Naive thymus-derived CD8-positive, alpha-beta T cell (primary cell): Measurements from ENCODE around the gene LRFN5. TPM values are rescaled to one million over a fixed set of nuclear protein-coding genes. Genes with fewer than 3 reads are reported as not detected.
"Not testable (repeated sequence)": the region's sequence is repeated elsewhere in the genome, so short reads cannot be mapped to it uniquely, and the experiment has no call there.

Experiments
- ATAC-seq, 2 donors: fragments of 150-1000 bp; cut with Tn5 transposase in 1 of 2; sonication (Bioruptor Pico), chemical (Tn5 transposase) in 1 of 2; 1 replicate in 1 of 2; 2 replicates in 1 of 2; pipeline ENCODE4 v1.10.0; 2021; ENCODE audit warnings: mild to moderate bottlenecking in 2 of 2, moderate library complexity in 2 of 2
- POLR2A ChIA-PET: fragments of 350-600 bp; sonication (Branson Sonifier 250); formaldehyde crosslinking; loops from one replicate; lab custom pipeline; 2021; ENCODE audit warnings: antibody characterized with exemption; lab: Charles Lee
- DNase-seq, 10 donors: peaks; one replicate each; pipeline versions ENCODE4 v3.0.0 to v3.0.0-alpha.2; 2020 to 2022
- H3K27ac Mint-ChIP-seq, 10 donors: one replicate each; pipeline ENCODE4 v1.8.0; 2020 to 2022; ENCODE audit warnings: mild to moderate bottlenecking in 10 of 10, mixed read lengths in 10 of 10, moderate library complexity in 4 of 10, inconsistent platforms in 1 of 10
- H3K27me3 Mint-ChIP-seq, 5 donors: one replicate each; pipeline ENCODE4 v1.8.0; 2021 to 2022; ENCODE audit warnings: mixed read lengths in 5 of 5
- H3K36me3 Mint-ChIP-seq, 3 donors: one replicate each; pipeline ENCODE4 v1.8.0; 2020 to 2022; ENCODE audit warnings: mixed read lengths in 3 of 3, mild to moderate bottlenecking in 2 of 3, inconsistent platforms in 1 of 3
- H3K4me1 Mint-ChIP-seq, 4 donors: one replicate each; pipeline ENCODE4 v1.8.0; 2021 to 2022; ENCODE audit warnings: mixed read lengths in 4 of 4
- H3K4me3 Mint-ChIP-seq, 10 donors: one replicate each; pipeline ENCODE4 v1.8.0; 2020 to 2022; ENCODE audit warnings: mild to moderate bottlenecking in 10 of 10, mixed read lengths in 10 of 10, moderate library complexity in 6 of 10, inconsistent platforms in 1 of 10
- H3K9me3 Mint-ChIP-seq, 9 donors: one replicate each; pipeline ENCODE4 v1.8.0; 2020 to 2022; ENCODE audit warnings: mixed read lengths in 9 of 9, mild to moderate bottlenecking in 3 of 9, inconsistent platforms in 1 of 9, moderate library complexity in 1 of 9
- polyA plus RNA-seq, 3 donors: library from polyadenylated mRNA; unstranded; fragments of 300-500 nt; fragmentation: Illumina TruSeq; gene quantifications; one replicate each; pipeline ENCODE4 v1.2.3, GENCODE V29; 2021
- total RNA-seq, 8 experiments: library from RNA in 2 of 8; stranded (reverse) in 2 of 8; gene quantifications; one replicate each; pipeline ENCODE4 v1.2.3 and lab custom pipeline; 2021 to 2026

The LRFN5 gene
- total and polyA plus RNA-seq, 5 experiments from 2014 or later: not detected

GRCh38 chr14:41891624-41892023 is 284.9 kb downstream of the LRFN5 start:
- Mint-ChIP-seq H3K4me3 (no peak overlapping the region), H3K9me3 (peaks cover 0 to 2% (median 0%) of the 10 kb centered on the region in 9 donors), H3K27ac (no peak overlapping the region), H3K27me3 (no peaks in the 10 kb centered on the region), H3K36me3 (no peaks in the 10 kb centered on the region), H3K4me1 (no peaks in the 10 kb centered on the region)
- DNase-seq: no peak
- POLR2A ChIA-PET: no interaction called here
- no peak for ATAC-seq

- POLR2A ChIA-PET: no interaction called here
- Mint-ChIP-seq H3K36me3 (no peaks in the 10 kb centered on the region), H3K27me3 (no peaks in the 10 kb centered on the region), H3K4me1 (no peaks in the 10 kb centered on the region), H3K27ac (no peak overlapping the region), H3K4me3 (no peak overlapping the region), H3K9me3 (no peaks in the 10 kb centered on the region)
- ATAC-seq: no peak
- DNase-seq: no peak
Measured at GRCh38 chr14:41899416-41899815, 292.7 kb downstream of the LRFN5 start.

- no peak overlapping the region for H3K4me3 Mint-ChIP-seq
- no peaks in the 10 kb centered on the region for H3K36me3 Mint-ChIP-seq
- H3K9me3 Mint-ChIP-seq: peaks cover 0 to 3% (median 0%) of the 10 kb centered on the region in 9 donors
- H3K27ac Mint-ChIP-seq: no peak overlapping the region
- no peaks in the 10 kb centered on the region for H3K4me1 Mint-ChIP-seq
- DNase-seq (no peak), ATAC-seq (no peak)
- H3K27me3 Mint-ChIP-seq: no peaks in the 10 kb centered on the region
- POLR2A ChIA-PET: no interaction called here
Measured at GRCh38 chr14:41900644-41901043, 294.0 kb downstream of the LRFN5 start.

- POLR2A ChIA-PET: no interaction called here
- no peak overlapping the region for H3K4me3 Mint-ChIP-seq
- no peak overlapping the region for H3K27ac Mint-ChIP-seq
- H3K9me3 Mint-ChIP-seq: peaks cover 0 to 3% (median 0%) of the 10 kb centered on the region in 9 donors
- no peaks in the 10 kb centered on the region for H3K36me3 Mint-ChIP-seq
- DNase-seq (no peak), ATAC-seq (no peak)
- no peaks in the 10 kb centered on the region for H3K4me1 Mint-ChIP-seq
- H3K27me3 Mint-ChIP-seq: no peaks in the 10 kb centered on the region
Measured at GRCh38 chr14:41901089-41901488, 294.4 kb downstream of the LRFN5 start.

GRCh38 chr14:41905394-41905964 is 298.8 kb downstream of the LRFN5 start:
- no peaks in the 10 kb centered on the region for H3K4me1 Mint-ChIP-seq
- DNase-seq: no peak
- H3K4me3 Mint-ChIP-seq: no peak overlapping the region
- H3K27ac Mint-ChIP-seq: no peak overlapping the region
- POLR2A ChIA-PET: no interaction called here
- no peaks in the 10 kb centered on the region for H3K36me3 Mint-ChIP-seq
- ATAC-seq: no peak
- H3K9me3 Mint-ChIP-seq: peaks cover 0 to 8% (median 0%) of the 10 kb centered on the region in 9 donors
- H3K27me3 Mint-ChIP-seq: no peaks in the 10 kb centered on the region

GRCh38 chr14:41911155-41911554 is 304.5 kb downstream of the LRFN5 start:
- ATAC-seq, POLR2A ChIA-PET, DNase-seq, H3K4me1 Mint-ChIP-seq, H3K36me3 Mint-ChIP-seq, H3K27me3 Mint-ChIP-seq, H3K27ac Mint-ChIP-seq, H3K4me3 Mint-ChIP-seq, H3K9me3 Mint-ChIP-seq: not testable (repeated sequence)

DNA sequence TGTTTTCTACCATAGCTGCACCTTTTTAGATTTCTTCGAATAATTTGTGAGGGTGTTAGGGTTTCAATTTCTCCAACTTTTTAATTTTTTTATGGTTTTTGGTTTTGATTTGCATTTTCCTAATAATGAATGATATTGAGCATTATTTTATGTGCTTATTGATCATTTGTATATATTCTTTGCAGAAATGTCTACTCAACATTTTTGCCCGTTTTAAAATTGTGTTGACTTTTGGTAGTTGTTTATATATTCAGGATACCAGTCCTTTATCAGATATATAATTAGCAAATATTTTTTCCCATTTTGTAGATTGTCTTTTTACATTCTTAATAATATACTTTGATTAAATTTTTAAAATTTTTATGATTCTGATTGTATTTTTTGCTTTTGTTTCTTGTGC is 306.7 kb downstream of the LRFN5 start:
- Mint-ChIP-seq H3K27ac (no peak overlapping the region), H3K36me3 (no peaks in the 10 kb centered on the region), H3K4me1 (no peaks in the 10 kb centered on the region), H3K4me3 (no peak overlapping the region), H3K9me3 (peaks cover 0 to 19% (median 9%) of the 10 kb centered on the region in 9 donors), H3K27me3 (no peaks in the 10 kb centered on the region)
- DNase-seq: no peak
- POLR2A ChIA-PET: no interaction called here
- ATAC-seq: no peak

DNA sequence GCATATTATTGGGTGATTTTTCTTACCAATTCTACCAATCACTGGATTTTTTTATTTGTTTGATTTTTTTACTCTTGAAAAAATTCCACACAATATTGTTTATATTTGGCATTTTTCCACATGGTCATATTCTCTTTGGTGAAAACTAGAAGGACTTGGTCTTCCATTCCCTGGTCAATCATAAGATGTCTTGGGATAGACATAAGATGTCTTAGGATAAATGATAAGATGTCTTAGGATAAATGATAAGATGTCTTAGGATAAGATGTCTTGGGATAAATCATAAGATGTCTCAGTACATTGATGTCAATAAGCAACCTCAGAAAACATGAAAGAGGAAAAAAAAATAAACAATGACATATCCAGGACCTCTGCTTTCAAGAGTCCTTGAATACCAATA is 309.1 kb downstream of the LRFN5 start:
- no peaks in the 10 kb centered on the region for H3K4me1 Mint-ChIP-seq
- peaks cover 0 to 24% (median 7%) of the 10 kb centered on the region in 9 donors for H3K9me3 Mint-ChIP-seq
- H3K4me3 Mint-ChIP-seq: no peak overlapping the region
- no peaks in the 10 kb centered on the region for H3K27me3 Mint-ChIP-seq
- no peak for DNase-seq
- H3K27ac Mint-ChIP-seq: no peak overlapping the region
- no peak for ATAC-seq
- POLR2A ChIA-PET: no interaction called here
- H3K36me3 Mint-ChIP-seq: no peaks in the 10 kb centered on the region

- no peaks in the 10 kb centered on the region for H3K27me3 Mint-ChIP-seq
- H3K36me3 Mint-ChIP-seq: no peaks in the 10 kb centered on the region
Measured at GRCh38 chr14:41916313-41916712, 309.6 kb downstream of the LRFN5 start.

GRCh38 chr14:41925409-41925808 is 318.7 kb downstream of the LRFN5 start:
- Mint-ChIP-seq H3K27ac (no peak overlapping the region), H3K9me3 (no peaks in the 10 kb centered on the region), H3K36me3 (no peaks in the 10 kb centered on the region), H3K27me3 (no peaks in the 10 kb centered on the region), H3K4me1 (no peaks in the 10 kb centered on the region), H3K4me3 (no peak overlapping the region)
- POLR2A ChIA-PET: no interaction called here
- ATAC-seq (no peak), DNase-seq (no peak)

More at GRCh38 chr14:41916313-41916712, 309.6 kb downstream of the LRFN5 start:
- no peak for DNase-seq
- no peak overlapping the region for H3K27ac Mint-ChIP-seq
- peaks cover 0 to 24% (median 7%) of the 10 kb centered on the region in 9 donors for H3K9me3 Mint-ChIP-seq
- no peak overlapping the region for H3K4me3 Mint-ChIP-seq
- POLR2A ChIA-PET: no interaction called here
- no peak for ATAC-seq
- H3K4me1 Mint-ChIP-seq: no peaks in the 10 kb centered on the region

DNA sequence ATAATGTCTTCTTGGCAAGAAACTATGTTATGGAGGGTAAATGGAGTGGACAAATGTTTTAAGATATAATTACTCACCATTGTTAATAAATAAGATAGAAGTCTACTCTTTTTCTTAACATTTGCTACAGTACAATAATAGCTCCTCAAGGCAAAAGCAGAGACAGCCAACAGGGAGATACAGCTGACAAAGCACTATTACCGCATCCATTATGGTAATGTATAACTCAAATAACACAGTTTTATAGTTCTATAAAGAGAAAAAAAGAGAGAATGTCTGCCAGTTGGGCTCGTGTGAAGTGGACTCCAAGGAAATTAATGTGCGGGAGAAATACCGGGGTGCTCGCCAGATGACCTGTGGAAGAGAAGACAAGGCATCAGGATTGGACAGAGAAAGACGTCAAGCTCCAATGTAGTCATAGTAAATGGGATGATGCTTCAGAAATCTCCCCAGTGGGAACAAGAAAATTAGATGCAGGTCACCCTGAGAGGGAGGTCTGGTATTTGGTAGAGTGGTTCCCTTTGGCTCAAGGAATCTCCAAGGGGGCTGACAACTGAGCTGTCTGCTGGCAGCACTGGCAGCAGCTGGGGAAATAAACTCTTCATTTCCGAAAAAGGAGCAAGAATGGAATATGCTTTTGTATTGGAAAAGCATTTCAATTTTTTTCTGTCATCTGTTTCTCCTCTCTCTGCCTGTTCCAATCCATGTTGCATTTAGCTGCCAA is 343.9 kb downstream of the LRFN5 start:
- H3K4me1 Mint-ChIP-seq: no peaks in the 10 kb centered on the region
- H3K27me3 Mint-ChIP-seq: no peaks in the 10 kb centered on the region
- DNase-seq (no peak), ATAC-seq (no peak)
- no peak overlapping the region for H3K4me3 Mint-ChIP-seq
- H3K9me3 Mint-ChIP-seq: peaks cover 0 to 5% (median 3%) of the 10 kb centered on the region in 9 donors
- H3K36me3 Mint-ChIP-seq: no peaks in the 10 kb centered on the region
- POLR2A ChIA-PET: no interaction called here
- no peak overlapping the region for H3K27ac Mint-ChIP-seq
